GM13977 (cell line): Measurements from ENCODE around the gene FECH.

Experiments
- DNase-seq: peaks from one replicate; pipeline ENCODE4 v3.0.0; 2012; ENCODE audit warnings: low spot score
- in situ Hi-C: fragments of 300-500 bp; cut with MboI; formaldehyde crosslinking; loops from one replicate; pipeline ENCODE4 v1.12.0; 2022; ENCODE audit warnings: low sequenced_read_pairs, low pct_unique_long_range_greater_than_20kb, mixed read lengths, inconsistent platforms; ENCODE audit not compliant: unreplicated experiment
- TF ChIP-seq, protein P1 (sequence below): IDR thresholded peaks from 2 replicates; pipeline ENCODE4 v1.5.1; 2012; ENCODE audit warnings: mild to moderate bottlenecking, control low read depth; ENCODE audit not compliant: insufficient read depth; ENCODE audit errors: extremely low read depth, missing control alignments

Gene FECH

DNA sequence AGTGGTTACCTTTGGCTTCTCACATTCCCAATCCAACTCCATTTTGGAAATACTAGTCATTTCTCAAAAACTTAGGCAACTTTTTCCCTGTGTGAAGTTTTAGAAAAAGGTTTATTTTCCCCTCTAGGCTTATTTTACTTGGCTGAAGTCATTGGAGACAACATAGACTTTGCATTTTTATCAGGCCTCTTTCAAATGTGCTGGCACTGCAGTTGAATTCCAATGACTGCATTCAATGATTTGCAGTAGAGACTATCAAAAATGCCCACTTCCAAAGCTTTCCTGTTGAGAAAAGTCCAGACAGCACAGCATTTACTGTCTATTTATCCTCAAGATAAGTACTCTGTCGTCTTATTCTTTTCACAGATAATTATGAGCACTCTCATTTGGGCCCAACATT lies 81.3 kb downstream of the FECH start:
- TF ChIP-seq, protein P1, sequence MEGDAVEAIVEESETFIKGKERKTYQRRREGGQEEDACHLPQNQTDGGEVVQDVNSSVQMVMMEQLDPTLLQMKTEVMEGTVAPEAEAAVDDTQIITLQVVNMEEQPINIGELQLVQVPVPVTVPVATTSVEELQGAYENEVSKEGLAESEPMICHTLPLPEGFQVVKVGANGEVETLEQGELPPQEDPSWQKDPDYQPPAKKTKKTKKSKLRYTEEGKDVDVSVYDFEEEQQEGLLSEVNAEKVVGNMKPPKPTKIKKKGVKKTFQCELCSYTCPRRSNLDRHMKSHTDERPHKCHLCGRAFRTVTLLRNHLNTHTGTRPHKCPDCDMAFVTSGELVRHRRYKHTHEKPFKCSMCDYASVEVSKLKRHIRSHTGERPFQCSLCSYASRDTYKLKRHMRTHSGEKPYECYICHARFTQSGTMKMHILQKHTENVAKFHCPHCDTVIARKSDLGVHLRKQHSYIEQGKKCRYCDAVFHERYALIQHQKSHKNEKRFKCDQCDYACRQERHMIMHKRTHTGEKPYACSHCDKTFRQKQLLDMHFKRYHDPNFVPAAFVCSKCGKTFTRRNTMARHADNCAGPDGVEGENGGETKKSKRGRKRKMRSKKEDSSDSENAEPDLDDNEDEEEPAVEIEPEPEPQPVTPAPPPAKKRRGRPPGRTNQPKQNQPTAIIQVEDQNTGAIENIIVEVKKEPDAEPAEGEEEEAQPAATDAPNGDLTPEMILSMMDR: no peak
- in situ Hi-C loops: no loop called here
- DNase-seq: no peak

DNA sequence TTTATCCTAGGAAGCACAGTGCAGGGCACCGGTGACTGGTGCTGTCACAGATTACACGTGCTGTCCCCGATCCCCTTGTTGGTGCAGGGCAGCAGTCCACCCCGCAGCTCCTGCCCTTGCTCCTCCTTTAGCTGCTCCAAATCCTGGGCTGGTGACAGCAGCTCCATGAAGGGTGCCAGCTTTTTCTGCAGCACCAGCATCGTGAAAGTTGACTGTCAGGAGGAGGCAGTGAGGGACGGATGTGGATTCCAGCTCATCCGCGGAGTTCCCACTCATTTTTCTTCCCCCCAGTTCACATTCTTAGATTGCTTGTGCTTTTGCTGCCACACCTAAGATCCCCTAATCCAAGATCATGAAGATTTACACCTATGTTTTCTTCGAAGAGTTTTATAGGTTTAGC lies 83.9 kb downstream of the FECH start:
- DNase-seq: no peak
- in situ Hi-C loops: no loop called here
- TF ChIP-seq, protein P1: no peak

DNA sequence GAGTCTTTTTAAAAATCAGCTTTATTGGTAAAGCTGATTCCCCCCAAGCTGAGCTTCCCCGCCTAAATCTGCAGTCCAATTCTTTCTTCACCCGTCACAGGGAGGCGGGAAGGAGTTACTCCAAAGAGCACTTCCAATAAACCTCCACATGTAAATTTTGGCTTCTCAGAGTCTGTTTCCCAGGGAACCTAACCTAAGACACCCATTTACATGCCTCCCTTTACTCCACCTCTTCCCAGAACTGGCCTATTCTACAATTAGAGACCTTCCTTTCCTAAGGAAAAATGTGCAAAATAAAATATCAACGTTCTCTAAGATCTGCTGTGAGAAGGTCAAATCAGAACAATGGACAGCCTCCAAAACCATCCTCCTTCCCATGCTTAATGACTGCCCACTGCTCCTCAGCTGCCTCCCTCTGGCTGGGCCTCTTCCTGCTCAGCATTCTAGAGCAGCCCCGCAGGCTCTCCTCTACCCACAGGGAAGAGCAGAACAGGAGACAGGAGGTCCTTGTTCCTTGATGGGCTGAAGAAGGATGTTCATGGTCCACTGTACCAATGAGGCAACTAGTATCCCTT lies 87.7 kb downstream of the FECH start:
- in situ Hi-C loops: no loop called here
- TF ChIP-seq, protein P1: no peak
- DNase-seq: no peak
